ENCODE results near the gene CLEC7A. TPM values are rescaled to one million over a fixed set of nuclear protein-coding genes. Genes with fewer than 3 reads are reported as not detected.
A peak's percentile ranks its signal among the peaks of the same experiment; 100 is the strongest.

The CLEC7A gene
- total RNA-seq, 2 donors from 2014 or later = 3.4 to 4.6 TPM

DNA sequence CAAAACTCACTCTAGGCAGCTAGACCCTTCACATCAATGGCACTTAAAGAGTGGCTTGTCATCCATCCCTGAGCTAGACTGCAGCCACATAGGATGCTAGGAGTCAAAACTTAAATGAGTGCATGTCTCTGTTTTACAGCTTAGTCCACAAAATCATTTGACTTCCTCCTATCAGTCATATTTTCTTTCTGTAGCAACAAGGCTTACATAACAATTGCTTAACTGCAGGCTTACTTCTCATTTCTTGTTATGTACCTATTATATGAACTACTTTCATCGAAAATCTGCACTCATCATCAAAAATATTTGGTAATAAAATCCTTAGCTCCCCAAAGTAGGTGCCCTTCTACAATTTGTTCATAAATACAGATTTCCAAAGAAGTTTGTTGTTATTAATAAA lies 61.4 kb downstream of the CLEC7A start:
- TF ChIP-seq POLR2A (IDR thresholded peaks at IDR 0.05) = no peak
- TF ChIP-seq, protein P1, sequence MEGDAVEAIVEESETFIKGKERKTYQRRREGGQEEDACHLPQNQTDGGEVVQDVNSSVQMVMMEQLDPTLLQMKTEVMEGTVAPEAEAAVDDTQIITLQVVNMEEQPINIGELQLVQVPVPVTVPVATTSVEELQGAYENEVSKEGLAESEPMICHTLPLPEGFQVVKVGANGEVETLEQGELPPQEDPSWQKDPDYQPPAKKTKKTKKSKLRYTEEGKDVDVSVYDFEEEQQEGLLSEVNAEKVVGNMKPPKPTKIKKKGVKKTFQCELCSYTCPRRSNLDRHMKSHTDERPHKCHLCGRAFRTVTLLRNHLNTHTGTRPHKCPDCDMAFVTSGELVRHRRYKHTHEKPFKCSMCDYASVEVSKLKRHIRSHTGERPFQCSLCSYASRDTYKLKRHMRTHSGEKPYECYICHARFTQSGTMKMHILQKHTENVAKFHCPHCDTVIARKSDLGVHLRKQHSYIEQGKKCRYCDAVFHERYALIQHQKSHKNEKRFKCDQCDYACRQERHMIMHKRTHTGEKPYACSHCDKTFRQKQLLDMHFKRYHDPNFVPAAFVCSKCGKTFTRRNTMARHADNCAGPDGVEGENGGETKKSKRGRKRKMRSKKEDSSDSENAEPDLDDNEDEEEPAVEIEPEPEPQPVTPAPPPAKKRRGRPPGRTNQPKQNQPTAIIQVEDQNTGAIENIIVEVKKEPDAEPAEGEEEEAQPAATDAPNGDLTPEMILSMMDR (IDR thresholded peaks at IDR 0.05) = no peak
- TF ChIP-seq POLR2AphosphoS5 (IDR thresholded peaks at IDR 0.05) = no peak
- H3K9me3 ChIP-seq = no peaks in the 10 kb centered on the region
- WGBS = 80% methylated on average over 1 of the region's 1 CpG
- peak overlapping the region in 1 of 2 donors; percentile 37 for H3K27ac ChIP-seq
- no peak overlapping the region for H3K4me3 ChIP-seq
- intact Hi-C loops (cut with DNase I) = no loop called here
- H3K27me3 ChIP-seq (replicated peaks; ENCODE audit: insufficient read depth) = no peaks in the 10 kb centered on the region
- no peak for DNase-seq (ENCODE audit: low spot score)
- no peaks in the 10 kb centered on the region for H3K36me3 ChIP-seq
- H3K4me1 ChIP-seq (replicated peaks) = no peaks in the 10 kb centered on the region

DNA sequence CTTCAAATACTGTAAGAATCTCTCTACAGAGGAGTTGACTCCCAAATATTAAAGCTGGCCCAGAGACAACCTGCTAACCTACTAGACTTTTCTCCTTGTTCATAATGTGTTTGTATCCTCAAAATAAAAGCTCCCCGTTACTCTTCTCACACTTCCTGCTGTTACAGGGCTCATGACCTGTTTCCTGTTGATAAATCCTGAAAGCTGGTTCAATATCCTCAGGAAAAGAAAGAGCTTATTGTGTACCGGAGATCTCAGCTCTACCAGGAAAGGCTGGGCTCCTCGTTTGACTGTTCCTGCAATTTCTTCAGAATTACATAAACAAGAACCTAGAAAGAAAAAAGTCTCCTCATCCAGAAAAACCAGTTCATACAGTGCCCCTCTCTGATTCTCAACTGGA lies 62.1 kb downstream of the CLEC7A start:
- no peak for DNase-seq (ENCODE audit: low spot score)
- Histone ChIP-seq H3K4me3 (no peak overlapping the region), H3K27ac (peak overlapping the region in 1 of 2 donors; percentile 37), H3K4me1 (replicated peaks) (no peaks in the 10 kb centered on the region), H3K9me3 (no peaks in the 10 kb centered on the region), H3K27me3 (replicated peaks; ENCODE audit: insufficient read depth) (no peaks in the 10 kb centered on the region), H3K36me3 (no peaks in the 10 kb centered on the region)
- TF ChIP-seq POLR2A (IDR thresholded peaks at IDR 0.05) (no peak), POLR2AphosphoS5 (IDR thresholded peaks at IDR 0.05) (peak; percentile 47)
- 40% methylated on average over 3 of the region's 3 CpGs for WGBS
- intact Hi-C loops (cut with DNase I) = no loop called here

DNA sequence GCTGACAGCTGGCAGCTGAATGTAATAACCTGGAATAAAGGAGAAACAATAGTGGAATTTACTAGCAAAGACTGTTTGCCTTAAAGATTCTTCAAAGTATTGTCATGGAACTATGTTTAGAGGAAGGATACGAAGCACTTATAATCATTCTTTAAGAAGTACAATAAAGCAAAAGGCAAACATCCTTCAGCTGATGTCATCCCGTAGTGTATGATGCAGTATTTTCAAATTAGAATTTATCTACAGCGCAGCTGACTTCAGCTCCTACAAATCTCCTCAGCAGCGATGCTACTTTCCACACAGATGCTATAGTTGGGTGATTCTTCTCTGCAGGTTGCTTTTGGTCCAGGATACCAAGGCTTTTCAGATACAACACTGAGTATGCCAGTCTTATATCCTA lies 62.7 kb downstream of the CLEC7A start:
- Histone ChIP-seq H3K36me3 (no peaks in the 10 kb centered on the region), H3K4me1 (replicated peaks) (no peaks in the 10 kb centered on the region), H3K4me3 (no peak overlapping the region), H3K27ac (no peak overlapping the region), H3K9me3 (no peaks in the 10 kb centered on the region), H3K27me3 (replicated peaks; ENCODE audit: insufficient read depth) (no peaks in the 10 kb centered on the region)
- DNase-seq (ENCODE audit: low spot score) = no peak
- TF ChIP-seq, protein P1 (IDR thresholded peaks at IDR 0.05) = no peak
- TF ChIP-seq POLR2A (IDR thresholded peaks at IDR 0.05) (no peak), POLR2AphosphoS5 (IDR thresholded peaks at IDR 0.05) (no peak)
- intact Hi-C loops (cut with DNase I) = no loop called here
- 15% methylated on average over 4 of the region's 4 CpGs for WGBS

Other genes with a start within 250 kb of the CLEC7A start
- gene KLRF2, start 248.7 kb downstream of the CLEC7A start, total RNA-seq = not detected
- not detected for gene CLEC2A, start 197.8 kb downstream of the CLEC7A start, total RNA-seq
- gene CLEC12A, start 158.8 kb downstream of the CLEC7A start, total RNA-seq = under 1 TPM in 1 of 2 donors, not detected in 1; 0.18 TPM
- 1 to 10 TPM in 1 of 2 donors, not detected in 1; 1.5 TPM for gene CLEC1B, start 131.1 kb downstream of the CLEC7A start, total RNA-seq
- 10 to 100 TPM in 1 of 2 donors, under 1 TPM in 1; 0.05 to 47.9 TPM for gene CLEC12B, start 119.6 kb downstream of the CLEC7A start, total RNA-seq
- under 1 TPM in 1 of 2 donors, not detected in 1; 0.32 TPM for gene CLEC9A, start 99.5 kb downstream of the CLEC7A start, total RNA-seq
- 1 to 10 TPM; 1.5 to 3.5 TPM for gene CLEC1A, start 31.2 kb downstream of the CLEC7A start, total RNA-seq
- 1 to 10 TPM; 1.2 to 2.1 TPM for gene OLR1, start 41.9 kb upstream of the CLEC7A start, total RNA-seq
- gene TMEM52B, start 48.8 kb upstream of the CLEC7A start, total RNA-seq = under 1 TPM in 1 of 2 donors, not detected in 1; 0.17 TPM
- gene GABARAPL1, start 82.7 kb upstream of the CLEC7A start, total RNA-seq = 10 to 100 TPM; 78.2 to 95.9 TPM
- under 1 TPM; 0.32 to 0.40 TPM for gene KLRD1, start 177.7 kb upstream of the CLEC7A start, total RNA-seq

Measured in prostate gland (tissue), 2 donors.